GM10847 (cell line): ENCODE measurements around the gene NNMT.

Experiments
- POLR2A ChIP-seq: IDR thresholded peaks from 2 replicates; pipeline ENCODE4 v1.6.1; 2011; ENCODE audit not compliant: insufficient read length; ENCODE audit errors: extremely low read depth

The NNMT gene

DNA sequence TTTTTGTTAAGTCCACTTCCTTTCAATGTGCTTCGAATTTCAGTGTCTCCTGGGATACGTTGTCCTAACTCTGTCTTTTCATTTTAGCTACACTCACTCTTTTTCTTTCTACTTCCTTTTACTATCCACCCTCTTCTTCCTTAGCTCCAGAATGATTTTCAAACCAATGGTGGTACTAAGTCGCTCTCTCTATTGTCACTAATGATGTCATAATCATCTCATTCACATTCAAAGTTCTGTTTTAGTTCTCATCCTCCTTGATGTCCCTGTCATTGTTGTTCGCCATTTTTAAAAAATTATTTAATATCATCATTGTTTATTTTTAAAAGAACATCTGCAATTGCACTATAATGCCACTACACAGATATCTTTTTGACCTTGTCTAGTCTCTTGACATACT is 47.3 kb downstream of the NNMT start:
- TF ChIP-seq POLR2A, result no peak

- no peak for TF ChIP-seq POLR2A
Measured at GRCh38 chr11:114344494-114344893, 48.3 kb downstream of the NNMT start.

DNA sequence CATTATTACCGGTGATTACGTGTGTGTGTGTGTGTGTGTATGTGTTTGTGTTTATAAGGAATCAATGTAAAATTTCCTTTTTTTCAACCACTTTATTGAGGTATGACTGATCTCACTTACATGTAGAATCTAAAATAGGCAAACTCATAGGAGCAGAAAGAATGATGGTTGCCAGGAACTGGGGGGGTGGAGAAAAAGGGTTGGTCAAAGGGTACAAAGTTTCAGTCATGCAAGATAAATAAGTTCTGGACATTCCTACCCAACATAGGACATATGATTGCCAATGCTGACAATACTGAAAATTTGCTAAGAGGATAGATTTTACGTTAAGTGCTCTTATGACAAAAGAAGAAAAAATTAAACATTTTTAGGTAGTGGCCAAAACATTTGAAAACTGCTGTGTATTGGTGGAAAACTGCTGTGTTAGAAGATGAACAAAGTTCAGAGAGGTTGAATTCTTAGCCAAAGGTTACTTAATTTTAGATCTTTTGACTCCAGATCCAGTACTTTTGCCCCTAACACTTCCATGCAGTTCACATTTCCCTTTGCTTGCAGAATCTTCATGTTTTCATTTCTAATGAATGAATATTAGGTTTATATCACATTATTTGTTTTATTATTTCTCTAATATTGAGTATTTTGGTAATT is 49.5 kb downstream of the NNMT start:
- no peak for TF ChIP-seq POLR2A

DNA sequence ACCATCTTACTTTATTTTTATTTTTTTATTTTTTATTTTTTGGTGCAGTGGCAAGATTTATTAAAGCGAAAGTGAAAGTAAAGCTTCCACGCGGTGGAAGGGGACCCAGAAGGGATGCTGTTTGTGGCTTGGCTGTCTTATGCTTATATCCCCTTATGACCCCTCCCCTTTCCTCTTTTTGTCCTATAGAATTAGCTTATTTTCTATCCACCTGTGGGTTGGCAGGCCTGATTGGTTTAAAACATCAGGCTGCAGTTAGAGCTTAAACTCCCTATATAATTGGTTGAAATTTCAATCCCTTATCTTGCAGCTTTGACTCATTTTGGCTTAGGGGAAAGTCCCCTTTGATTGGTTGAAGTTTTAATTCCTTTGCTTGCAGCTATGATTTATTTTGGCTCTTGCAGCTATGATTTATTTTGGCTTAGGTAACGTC is 50.5 kb downstream of the NNMT start:
- no peak for TF ChIP-seq POLR2A

GRCh38 chr11:114348200-114349191 is 52.3 kb downstream of the NNMT start:
- no peak for TF ChIP-seq POLR2A

- no peak for TF ChIP-seq POLR2A
Measured at GRCh38 chr11:114350022-114350421, 53.8 kb downstream of the NNMT start.

- TF ChIP-seq POLR2A, result no peak
Measured at GRCh38 chr11:114353443-114353842, 57.2 kb downstream of the NNMT start.

DNA sequence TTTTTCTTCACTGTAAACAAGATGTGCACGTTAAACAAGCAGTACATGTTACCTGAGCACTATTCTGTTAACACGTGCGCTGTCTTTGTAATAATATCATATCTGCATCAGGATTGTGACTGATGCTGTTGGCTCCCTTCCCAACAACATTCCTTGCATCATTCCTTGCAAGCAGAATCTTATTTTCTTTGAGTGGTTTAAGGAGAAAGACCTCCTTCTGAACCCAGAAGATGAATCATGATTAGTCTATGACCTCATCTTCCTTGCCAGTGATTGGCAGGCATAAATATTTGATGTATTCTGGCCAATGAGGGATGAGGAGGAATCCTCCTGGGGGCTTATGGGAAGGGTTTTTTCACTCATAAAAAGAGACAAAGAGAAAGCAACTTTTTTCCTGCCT is 57.9 kb downstream of the NNMT start:
- TF ChIP-seq POLR2A, result no peak

GRCh38 chr11:114358716-114359115 is 62.5 kb downstream of the NNMT start:
- no peak for TF ChIP-seq POLR2A

DNA sequence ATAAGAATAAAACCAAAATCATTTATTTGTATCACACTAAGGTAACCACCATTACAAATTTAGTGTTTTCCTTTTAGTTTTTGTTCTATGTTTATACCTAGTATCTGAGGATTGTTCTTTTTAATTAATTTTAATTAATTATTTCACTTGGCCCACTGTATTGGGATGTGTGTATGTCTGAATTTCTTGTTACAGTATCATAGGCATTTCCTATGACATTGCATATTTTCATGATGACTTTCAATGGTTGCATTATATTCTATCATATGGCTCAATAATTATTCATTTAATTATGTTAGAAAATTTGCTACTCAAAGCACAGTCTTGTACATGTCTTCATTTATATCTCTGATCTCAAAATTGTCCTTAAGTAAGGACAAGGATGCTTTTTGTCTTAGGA is 63.1 kb downstream of the NNMT start:
- TF ChIP-seq POLR2A, result no peak

DNA sequence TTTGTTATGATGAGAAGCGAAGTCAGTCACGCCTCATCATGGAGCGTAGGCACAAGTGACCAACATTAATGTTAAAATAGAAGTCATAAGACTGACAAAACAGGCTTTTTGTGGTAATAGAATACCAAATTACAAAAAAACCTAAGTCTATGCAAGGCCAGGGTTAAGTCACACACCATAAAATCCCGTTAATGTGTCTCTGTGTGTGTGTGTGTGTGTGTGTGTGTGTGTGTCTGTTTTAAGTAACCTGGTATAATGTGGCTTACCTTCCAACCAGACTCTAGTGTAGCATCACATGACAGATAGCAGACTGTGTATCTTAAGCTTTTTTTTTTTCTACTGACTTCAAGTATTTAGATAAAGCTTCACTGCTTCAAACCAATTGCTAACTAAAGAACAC is 66.1 kb downstream of the NNMT start:
- no peak for TF ChIP-seq POLR2A

- TF ChIP-seq POLR2A, result no peak
Measured at GRCh38 chr11:114362958-114363357, 66.8 kb downstream of the NNMT start.
